HCT116 (cell line): ENCODE results near the gene SERPINA3. TPM values are rescaled to one million over a fixed set of nuclear protein-coding genes. Genes with fewer than 3 reads are reported as not detected.

Experiments
- ATAC-seq: fragments of 200-7000 bp; cut with Tn5 transposase; 2 replicates; pipeline ENCODE4 v1.9.1; 2020; ENCODE audit warnings: mild to moderate bottlenecking, moderate library complexity
- BruUV-seq: library from RNA; stranded (reverse); fragments of 400-500 nt; replicated peaks from 2 replicates; lab custom pipeline; 2021; lab: Mats Ljungman, UMichigan
- CTCF ChIA-PET: fragments of 300-600 bp; sonication (Branson Sonifier 250); formaldehyde crosslinking; loops from one replicate; lab custom pipeline; 2021; ENCODE audit warnings: antibody characterized with exemption; lab: Charles Lee
- POLR2A ChIA-PET: fragments of 300-600, 350-600 bp; sonication (Branson Sonifier 250); formaldehyde crosslinking; loops from one replicate; lab custom pipeline; 2021; ENCODE audit warnings: antibody characterized with exemption; lab: Charles Lee
- RAD21 ChIA-PET, 2 experiments: fragments of 300-600 bp; sonication (Branson Sonifier 250); formaldehyde crosslinking; loops; one replicate each; lab custom pipeline; 2023; ENCODE audit warnings: low total read pairs in 2 of 2; ENCODE audit not compliant: uncharacterized antibody in 2 of 2, unreplicated experiment in 2 of 2, low non-redundant PET in 1 of 2; lab: Charles Lee
- DNase-seq: peaks from one replicate; pipeline ENCODE4 v3.0.0-alpha.2; 2010; ENCODE audit warnings: low read depth, low spot score
- H2AFZ ChIP-seq: fragments of 200-600 bp; shearing (Covaris generic), sonication (generic); 2 replicates; pipeline ENCODE4 v1.6.1; 2017; ENCODE audit warnings: low read depth, mixed run types, mixed read lengths, antibody characterized with exemption, low read length; ENCODE audit not compliant: poor library complexity, severe bottlenecking
- H3K27ac ChIP-seq: 2 replicates; pipeline ENCODE4 v1.5.1; 2012; ENCODE audit warnings: low read depth, low read length
- H3K27me3 ChIP-seq: fragments of 200-600 bp; sonication (generic); 2 replicates; pipeline ENCODE4 v1.6.1; 2016; ENCODE audit warnings: mixed run types, low read length, mixed read lengths; ENCODE audit not compliant: insufficient read depth
- H3K36me3 ChIP-seq, 2 experiments: fragments of 200-500 bp in 1 of 2; fragments of 200-600 bp in 1 of 2; sonication (Bioruptor generic) in 1 of 2; sonication (generic) in 1 of 2; 2 replicates each; pipeline versions ENCODE4 v1.5.1 to v1.6.1; 2014 to 2016; ENCODE audit warnings: low read length in 2 of 2, inconsistent platforms in 1 of 2, mixed read lengths in 1 of 2, mixed run types in 1 of 2; ENCODE audit not compliant: insufficient read depth in 2 of 2, control insufficient read depth in 1 of 2
- H3K4me1 ChIP-seq, 2 experiments: fragments of 200-600 bp in 1 of 2; sonication (generic) in 1 of 2; 2 replicates each; pipeline versions ENCODE4 v1.5.1 to v1.6.1; 2012 to 2017; ENCODE audit warnings: low read length in 2 of 2, inconsistent platforms in 1 of 2, mild to moderate bottlenecking in 1 of 2, mixed read lengths in 1 of 2, mixed run types in 1 of 2, moderate library complexity in 1 of 2; ENCODE audit not compliant: insufficient read depth in 2 of 2, control insufficient read depth in 1 of 2
- H3K4me2 ChIP-seq: fragments of 200-600 bp; sonication (generic); 2 replicates; pipeline ENCODE4 v1.6.1; 2017; ENCODE audit warnings: mixed run types, low read length, mixed read lengths
- H3K4me3 ChIP-seq, 2 experiments: fragments of 200-600 bp in 1 of 2; sonication (generic) in 1 of 2; replicated peaks in 1 of 2; 2 replicates each; pipeline ENCODE4 v1.5.1; 2011 to 2016; ENCODE audit warnings: low read length in 2 of 2, control low read depth in 1 of 2, low read depth in 1 of 2, mild to moderate bottlenecking in 1 of 2, mixed read lengths in 1 of 2, mixed run types in 1 of 2
- H3K79me2 ChIP-seq: fragments of 200-600 bp; sonication (generic); 2 replicates; pipeline ENCODE4 v1.6.1; 2017; ENCODE audit warnings: mild to moderate bottlenecking, mixed run types, low read length, moderate library complexity, mixed read lengths; ENCODE audit not compliant: insufficient read depth
- H3K9ac ChIP-seq: fragments of 200-600 bp; sonication (generic); 2 replicates; pipeline ENCODE4 v1.6.1; 2016; ENCODE audit warnings: low read length, mixed read lengths
- H3K9me2 ChIP-seq: fragments of 200-600 bp; sonication (generic), shearing (Covaris generic); 2 replicates; pipeline ENCODE4 v1.6.1; 2017; ENCODE audit warnings: mixed run types, mild to moderate bottlenecking, moderate library complexity; ENCODE audit not compliant: insufficient read depth
- H3K9me3 ChIP-seq, 2 experiments: fragments of 200-500 bp in 1 of 2; fragments of 200-600 bp in 1 of 2; sonication (Bioruptor generic) in 1 of 2; sonication (generic) in 1 of 2; 2 replicates each; pipeline ENCODE4 v1.6.1; 2014 to 2017; ENCODE audit warnings: low read length in 2 of 2, mixed read lengths in 2 of 2, inconsistent platforms in 1 of 2, low read depth in 1 of 2, mild to moderate bottlenecking in 1 of 2, mixed run types in 1 of 2, moderate library complexity in 1 of 2; ENCODE audit not compliant: control insufficient read depth in 1 of 2, insufficient read depth in 1 of 2
- H4K20me1 ChIP-seq: fragments of 200-600 bp; sonication (generic), shearing (Covaris generic); 2 replicates; pipeline ENCODE4 v1.6.1; 2017; ENCODE audit warnings: mixed run types, mild to moderate bottlenecking, moderate library complexity; ENCODE audit not compliant: insufficient read depth
- CBX3 ChIP-seq: IDR thresholded peaks from 2 replicates; pipeline ENCODE4 v1.6.1; 2012; ENCODE audit warnings: low read depth
- EGR1 ChIP-seq: IDR thresholded peaks from 2 replicates; pipeline ENCODE4 v1.6.1; 2012; ENCODE audit warnings: low read depth
- EZH2 ChIP-seq: fragments of 200-600 bp; sonication (generic); IDR thresholded peaks from 2 replicates; pipeline ENCODE4 v1.6.1; 2017; ENCODE audit warnings: antibody characterized with exemption, mixed run types
- JUND ChIP-seq: IDR thresholded peaks from 2 replicates; pipeline ENCODE4 v1.6.1; 2012
- RAD21 ChIP-seq: IDR thresholded peaks from 2 replicates; pipeline ENCODE4 v1.6.1; 2012; ENCODE audit warnings: low read depth, mild to moderate bottlenecking
- SIN3A ChIP-seq: IDR thresholded peaks from 2 replicates; pipeline ENCODE4 v1.6.1; 2012; ENCODE audit warnings: low read depth
- SP1 ChIP-seq: IDR thresholded peaks from 2 replicates; pipeline ENCODE4 v1.6.1; 2012; ENCODE audit warnings: low read depth
- SRF ChIP-seq: IDR thresholded peaks from 2 replicates; pipeline ENCODE4 v1.6.1; 2012; ENCODE audit warnings: low read depth
- ZNF274 ChIP-seq: fragments of 200-500 bp; sonication (Bioruptor generic); IDR thresholded peaks from 2 replicates; pipeline ENCODE4 v1.6.1; 2014; ENCODE audit warnings: mild to moderate bottlenecking, low read depth, low read length, inconsistent platforms
- intact Hi-C: fragments of 100-400 bp; cut with micrococcal nuclease; formaldehyde crosslinking; loops from 2 replicates; pipeline ENCODE4 v1.10.0; 2022
- total RNA-seq: library from RNA; stranded (reverse); gene quantifications from one replicate; pipeline ENCODE4 v1.2.1, GENCODE V29; 2021; ENCODE audit not compliant: unreplicated experiment
- TF ChIP-seq, protein P1 (sequence below): IDR thresholded peaks from 2 replicates; pipeline ENCODE4 v1.6.1; 2012; ENCODE audit warnings: low read depth
- TF ChIP-seq, protein P2 (sequence below): IDR thresholded peaks from 2 replicates; pipeline ENCODE4 v1.6.1; 2012

Gene SERPINA3
- total RNA-seq, 1 experiment from 2014 or later = 4.3 TPM

DNA sequence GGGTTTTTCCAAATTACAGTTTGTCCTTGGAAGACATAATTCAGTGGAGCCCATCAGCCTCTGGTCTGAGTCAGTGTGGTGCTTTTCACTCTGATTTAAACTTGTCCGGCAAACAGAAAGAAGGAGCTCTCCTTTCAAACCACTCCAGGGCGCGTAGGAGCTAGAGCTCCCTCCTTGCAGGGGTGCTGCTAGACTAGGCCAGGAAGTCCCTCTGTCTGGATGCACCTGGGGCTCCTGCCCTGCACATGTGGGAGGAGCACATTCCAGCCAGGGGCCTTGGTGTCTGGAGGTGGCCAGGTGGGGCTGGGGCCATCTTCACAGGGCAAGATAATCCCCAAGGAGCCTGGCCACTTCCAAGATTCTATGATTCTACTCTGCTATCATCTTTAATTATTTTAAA is 3.1 kb downstream of the SERPINA3 start:
- peaks cover 5 to 28% of the 10 kb centered on the region in 2 experiments; a peak in 3 of 4 replicates for H3K4me1 ChIP-seq
- intact Hi-C loops = no loop called here
- no peaks in the 10 kb centered on the region for H4K20me1 ChIP-seq
- no peaks in the 10 kb centered on the region for H3K27me3 ChIP-seq
- no peaks in the 10 kb centered on the region for H3K36me3 ChIP-seq
- DNase-seq (no peak), ATAC-seq (no peak)
- POLR2A ChIA-PET = interaction anchor here (1.1 kb wide), 1 partner anchor 14 kb away, joined by 3 read pairs; no protein-coding TSS in a partner anchor
- no peak overlapping the region for H3K4me3 ChIP-seq
- CTCF ChIA-PET = no interaction called here
- H3K9me2 ChIP-seq = no peaks in the 10 kb centered on the region
- H3K27ac ChIP-seq = no peak overlapping the region
- H3K4me2 ChIP-seq = no peak overlapping the region
- TF ChIP-seq JUND (no peak), RAD21 (no peak), SIN3A (no peak), SP1 (no peak), SRF (no peak), ZNF274 (no peak), CBX3 (no peak), EZH2 (no peak), EGR1 (no peak)
- TF ChIP-seq, protein P1, sequence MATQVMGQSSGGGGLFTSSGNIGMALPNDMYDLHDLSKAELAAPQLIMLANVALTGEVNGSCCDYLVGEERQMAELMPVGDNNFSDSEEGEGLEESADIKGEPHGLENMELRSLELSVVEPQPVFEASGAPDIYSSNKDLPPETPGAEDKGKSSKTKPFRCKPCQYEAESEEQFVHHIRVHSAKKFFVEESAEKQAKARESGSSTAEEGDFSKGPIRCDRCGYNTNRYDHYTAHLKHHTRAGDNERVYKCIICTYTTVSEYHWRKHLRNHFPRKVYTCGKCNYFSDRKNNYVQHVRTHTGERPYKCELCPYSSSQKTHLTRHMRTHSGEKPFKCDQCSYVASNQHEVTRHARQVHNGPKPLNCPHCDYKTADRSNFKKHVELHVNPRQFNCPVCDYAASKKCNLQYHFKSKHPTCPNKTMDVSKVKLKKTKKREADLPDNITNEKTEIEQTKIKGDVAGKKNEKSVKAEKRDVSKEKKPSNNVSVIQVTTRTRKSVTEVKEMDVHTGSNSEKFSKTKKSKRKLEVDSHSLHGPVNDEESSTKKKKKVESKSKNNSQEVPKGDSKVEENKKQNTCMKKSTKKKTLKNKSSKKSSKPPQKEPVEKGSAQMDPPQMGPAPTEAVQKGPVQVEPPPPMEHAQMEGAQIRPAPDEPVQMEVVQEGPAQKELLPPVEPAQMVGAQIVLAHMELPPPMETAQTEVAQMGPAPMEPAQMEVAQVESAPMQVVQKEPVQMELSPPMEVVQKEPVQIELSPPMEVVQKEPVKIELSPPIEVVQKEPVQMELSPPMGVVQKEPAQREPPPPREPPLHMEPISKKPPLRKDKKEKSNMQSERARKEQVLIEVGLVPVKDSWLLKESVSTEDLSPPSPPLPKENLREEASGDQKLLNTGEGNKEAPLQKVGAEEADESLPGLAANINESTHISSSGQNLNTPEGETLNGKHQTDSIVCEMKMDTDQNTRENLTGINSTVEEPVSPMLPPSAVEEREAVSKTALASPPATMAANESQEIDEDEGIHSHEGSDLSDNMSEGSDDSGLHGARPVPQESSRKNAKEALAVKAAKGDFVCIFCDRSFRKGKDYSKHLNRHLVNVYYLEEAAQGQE = no peak
- TF ChIP-seq, protein P2, sequence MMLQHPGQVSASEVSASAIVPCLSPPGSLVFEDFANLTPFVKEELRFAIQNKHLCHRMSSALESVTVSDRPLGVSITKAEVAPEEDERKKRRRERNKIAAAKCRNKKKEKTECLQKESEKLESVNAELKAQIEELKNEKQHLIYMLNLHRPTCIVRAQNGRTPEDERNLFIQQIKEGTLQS = no peak
- no peaks in the 10 kb centered on the region for H3K79me2 ChIP-seq
- no peak overlapping the region for H2AFZ ChIP-seq
- H3K9me3 ChIP-seq = peaks cover 3 to 10% of the 10 kb centered on the region in 2 experiments; a peak in 2 of 4 replicates
- H3K9ac ChIP-seq = no peak overlapping the region
- RAD21 ChIA-PET = no interaction called here
- BruUV-seq = no TSS peak
